K562 (cell line): ENCODE measurements around the gene KRT4. TPM values are rescaled to one million over a fixed set of nuclear protein-coding genes. Genes with fewer than 3 reads are reported as not detected.

Experiments used
- ATAC-seq: fragments of 200-7000 bp; cut with Tn5 transposase; 3 replicates; pipeline ENCODE4 v1.9.1; 2020; ENCODE audit warnings: moderate library complexity
- BruUV-seq: library from RNA; stranded (reverse); fragments of 400-500 nt; replicated peaks from 2 replicates; lab custom pipeline; 2021; lab: Mats Ljungman, UMichigan
- CTCF ChIA-PET: fragments of 300-600 bp; formaldehyde crosslinking; extraction: SDS; loops from one replicate; lab custom pipeline; 2021; ENCODE audit warnings: low intra/inter-chr PET ratio; lab: Yijun Ruan, JAX
- POLR2A ChIA-PET: fragments of 300-600, 350-650 bp; sonication (Branson Sonifier 250); formaldehyde crosslinking; extraction: SDS; loops from one replicate; lab custom pipeline; 2021; ENCODE audit warnings: antibody characterized with exemption, inconsistent platforms; lab: Yijun Ruan, JAX
- DNase-seq, 4 experiments: peaks; one replicate each; pipeline versions ENCODE4 v3.0.0 to v3.0.0-alpha.2; 2011 to 2018; ENCODE audit warnings: low spot score in 3 of 4, mixed read lengths in 3 of 4; ENCODE audit errors: extremely low read depth in 1 of 4
- FAIRE-seq: peaks from 2 replicates; lab custom pipeline; 2011; peaks lifted over from hg19 to GRCh38; lab: Jason Lieb, UNC
- H2AFZ ChIP-seq: 2 replicates; pipeline ENCODE4 v1.6.0; 2011; ENCODE audit warnings: low read depth, low read length, control low read depth, inconsistent platforms
- H3K27ac ChIP-seq: fragments of 200-600 bp; 3 replicates; pipeline ENCODE4 v1.8.0; 2011; ENCODE audit warnings: low read depth, mild to moderate bottlenecking, control low read depth, inconsistent platforms, low read length, moderate library complexity, mixed read lengths; ENCODE audit errors: extremely low read depth
- H3K27me3 ChIP-seq, 2 experiments: fragments of 300-600 bp in 1 of 2; 2 replicates in 1 of 2; 3 replicates in 1 of 2; pipeline versions ENCODE4 v1.6.0 to v1.8.0; 2011; ENCODE audit warnings: inconsistent platforms in 2 of 2, low read length in 2 of 2, mild to moderate bottlenecking in 1 of 2, mixed read lengths in 1 of 2, moderate library complexity in 1 of 2; ENCODE audit not compliant: control insufficient read depth in 2 of 2, insufficient read depth in 2 of 2
- H3K36me3 ChIP-seq: fragments of 300-600 bp; 3 replicates; pipeline ENCODE4 v1.8.0; 2011; ENCODE audit warnings: mild to moderate bottlenecking, low read length, inconsistent platforms; ENCODE audit not compliant: control insufficient read depth, insufficient read depth
- H3K4me1 ChIP-seq, 2 experiments: fragments of 200-600 bp in 1 of 2; replicated peaks in 1 of 2; 2 replicates in 1 of 2; 3 replicates in 1 of 2; pipeline versions ENCODE4 v1.5.1 to v1.8.0; 2011; ENCODE audit warnings: inconsistent platforms in 2 of 2, low read length in 2 of 2, mild to moderate bottlenecking in 1 of 2, mixed read lengths in 1 of 2, moderate library complexity in 1 of 2; ENCODE audit not compliant: control insufficient read depth in 2 of 2, insufficient read depth in 2 of 2
- H3K4me2 ChIP-seq: 2 replicates; pipeline ENCODE4 v1.6.1; 2011; ENCODE audit warnings: low read length, control low read depth, inconsistent platforms, mixed read lengths; ENCODE audit not compliant: insufficient read depth
- H3K4me3 ChIP-seq: fragments of 200-600 bp; sonication (generic), shearing (Covaris generic); 2 replicates; pipeline ENCODE4 v1.5.1; 2016; ENCODE audit warnings: control low read depth, inconsistent platforms
- H3K79me2 ChIP-seq: fragments of 200-600 bp; 3 replicates; pipeline ENCODE4 v1.8.0; 2011; ENCODE audit warnings: low read length, inconsistent platforms; ENCODE audit not compliant: control insufficient read depth, insufficient read depth
- H3K9ac ChIP-seq, 2 experiments: 2 replicates each; pipeline versions ENCODE4 v1.6.0 to v1.6.1; 2011; ENCODE audit warnings: low read depth in 2 of 2, low read length in 2 of 2, control low read depth in 1 of 2, inconsistent platforms in 1 of 2, mild to moderate bottlenecking in 1 of 2, mixed read lengths in 1 of 2; ENCODE audit not compliant: insufficient read depth in 1 of 2
- H3K9me1 ChIP-seq: one replicate; pipeline ENCODE4 v1.6.0; 2011; ENCODE audit warnings: inconsistent platforms, mild to moderate bottlenecking, low read length, moderate library complexity; ENCODE audit not compliant: control insufficient read depth, insufficient read depth
- H3K9me3 ChIP-seq: replicated peaks from 2 replicates; pipeline ENCODE4 v1.5.1; 2011; ENCODE audit warnings: low read depth, low read length, inconsistent platforms; ENCODE audit not compliant: control insufficient read depth, insufficient read depth
- H4K20me1 ChIP-seq: replicated peaks from 2 replicates; pipeline ENCODE4 v1.6.1; 2011; ENCODE audit warnings: low read length, inconsistent platforms, mixed read lengths; ENCODE audit not compliant: control insufficient read depth, insufficient read depth
- BRF2 ChIP-seq: IDR thresholded peaks from 3 replicates; pipeline ENCODE4 v1.6.1; 2011; ENCODE audit warnings: borderline replicate concordance, mild to moderate bottlenecking; ENCODE audit not compliant: insufficient read length, insufficient read depth
- GABPA ChIP-seq: fragments of 200-800 bp; sonication (Bioruptor generic); conservative IDR thresholded peaks from 2 replicates; pipeline ENCODE4 v1.6.1; 2016; ENCODE audit warnings: low read depth, missing genetic modification characterization, missing compliant biosample characterization
- HDAC8 ChIP-seq: fragments of 450-650 bp; IDR thresholded peaks from 2 replicates; pipeline ENCODE4 v1.6.1; 2016; ENCODE audit warnings: mild to moderate bottlenecking, missing genetic modification characterization, moderate library complexity, missing compliant biosample characterization
- MCM7 ChIP-seq, 2 experiments: fragments of 450-650 bp; IDR thresholded peaks; 2 replicates each; pipeline ENCODE4 v1.6.1; 2016 to 2018
- ZNF511 ChIP-seq: sonication (generic); formaldehyde crosslinking; IDR thresholded peaks from 2 replicates; pipeline ENCODE4 v1.8.0; 2022; ENCODE audit warnings: mild to moderate bottlenecking, missing genetic modification reagents
- in situ Hi-C: fragments of 300-500 bp; cut with MboI; formaldehyde crosslinking; loops from 4 replicates; pipeline ENCODE4 v1.15.0; 2018; ENCODE audit warnings: inconsistent platforms, mixed read lengths
- intact Hi-C: fragments of 100-400 bp; cut with micrococcal nuclease; formaldehyde crosslinking; loops from 2 replicates; pipeline ENCODE4 v1.14.2; 2022
- polyA plus RNA-seq, 8 experiments: library from polyadenylated mRNA; depleted of rRNA in 4 of 8; stranded (reverse) in 5 of 8; unstranded in 3 of 8; fragments of >200 nt; fragmentation: Nextera tagmentation in 2 of 8; fragmentation: Illumina TruSeq in 1 of 8; extraction: Ambion mirVana in 2 of 8; extraction: Trizol in 1 of 8; gene quantifications; 2 replicates each; pipeline versions ENCODE4 v1.2.1 to v1.2.3, GENCODE V29; 2011 to 2014; ENCODE audit warnings: inconsistent platforms in 1 of 8, missing spikeins in 1 of 8
- total RNA-seq, 7 experiments: library from RNA; depleted of rRNA in 6 of 7; stranded (reverse); fragments of >200 nt in 6 of 7; fragmentation: Illumina TruSeq in 2 of 7; extraction: Trizol in 2 of 7; gene quantifications; 2 replicates each; pipeline versions ENCODE4 v1.2.1 to v1.2.3, GENCODE V29; 2011 to 2021; ENCODE audit warnings: low replicate concordance in 1 of 7

The KRT4 gene
- total and polyA plus RNA-seq, 9 of the 15 experiments (the other 6 are each of a cell fraction or from before 2014, with no cell fraction given): not detected

GRCh38 chr12:52851787-52852186 lies 37.9 kb upstream of the KRT4 start:
- Histone ChIP-seq H3K79me2 (no peaks in the 10 kb centered on the region), H3K4me2 (no peak overlapping the region), H3K9ac (no peak overlapping the region), H3K4me3 (no peak overlapping the region), H3K36me3 (no peaks in the 10 kb centered on the region), H3K9me1 (no peaks in the 10 kb centered on the region), H4K20me1 (0 out of 2 replicates have a peak, but pooled peaks cover 6% of the 10 kb centered on the region), H2AFZ (no peak overlapping the region), H3K9me3 (no peaks in the 10 kb centered on the region), H3K27ac (no peak overlapping the region), H3K4me1 (no peaks in the 10 kb centered on the region), H3K27me3 (peaks cover 17 to 51% of the 10 kb centered on the region in 2 experiments; a peak in 4 of 5 replicates)
- CTCF ChIA-PET: no interaction called here
- POLR2A ChIA-PET: interaction anchor here (0.9 kb wide), 1 partner anchor 145 kb away, joined by 3 read pairs; no protein-coding TSS in a partner anchor
- TF ChIP-seq MCM7 (IDR thresholded peaks at IDR 0.05) (no peak), GABPA (tag) (no peak), HDAC8 (no peak), BRF2 (no peak), ZNF511 (CRISPR knock-in tag) (no peak)
- intact Hi-C loops: no loop called here
- in situ Hi-C loops: no loop called here
- ATAC-seq (no peak), DNase-seq (no peak), FAIRE-seq (no peak)
- BruUV-seq: no TSS peak
